8988T (cell line): ENCODE data around the gene PTPRO.
"Not testable (repeated sequence)": the region's sequence is repeated elsewhere in the genome, so short reads cannot be mapped to it uniquely, and the experiment has no call there.

Experiments used
- DNase-seq: peaks from one replicate; pipeline ENCODE4 v3.0.0; 2011

PTPRO gene

DNA sequence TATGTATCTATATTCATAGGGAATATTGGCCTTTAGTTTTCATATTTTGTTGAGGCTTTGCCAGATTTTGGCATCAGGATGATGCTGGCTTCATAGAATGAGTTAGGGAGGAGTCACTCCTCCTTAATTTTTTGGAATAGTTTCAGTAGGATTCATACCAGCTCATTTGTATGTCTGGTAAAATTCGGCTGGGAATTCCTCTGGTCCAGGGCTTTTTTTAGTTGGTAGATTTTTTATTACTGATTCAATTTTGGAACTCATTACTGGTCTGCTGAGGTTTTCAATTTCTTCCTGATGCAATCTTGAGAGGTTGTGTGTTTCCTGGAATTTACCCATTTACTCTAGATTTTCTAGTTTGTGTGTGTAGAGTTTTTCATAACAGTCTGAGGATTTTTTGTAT is 291.7 kb downstream of the PTPRO start:
- no peak for DNase-seq

- not testable (repeated sequence) for DNase-seq
Measured at GRCh38 chr12:15616495-15616894, 294.2 kb downstream of the PTPRO start.

GRCh38 chr12:15620741-15621539 is 298.6 kb downstream of the PTPRO start:
- DNase-seq, result no peak

DNA sequence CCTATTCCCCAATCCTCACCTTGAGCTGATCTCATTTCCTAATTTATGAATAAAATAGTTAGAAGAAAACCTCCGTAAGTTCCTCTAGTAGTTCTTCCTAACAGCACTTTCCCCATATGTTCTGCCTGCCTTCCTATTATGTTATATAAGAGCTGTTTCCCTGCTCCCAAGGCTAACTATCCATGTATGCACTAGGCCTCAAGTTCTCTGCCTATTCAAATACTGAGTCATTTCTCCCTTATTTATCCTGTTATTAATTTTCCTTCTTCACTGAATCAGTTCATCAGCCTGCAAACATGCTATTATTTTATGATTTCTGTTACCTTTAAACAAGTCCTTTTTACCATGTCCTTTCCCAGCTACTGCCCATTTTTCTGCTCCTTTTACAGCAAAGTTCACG is 302.8 kb downstream of the PTPRO start:
- DNase-seq, result no peak

DNA sequence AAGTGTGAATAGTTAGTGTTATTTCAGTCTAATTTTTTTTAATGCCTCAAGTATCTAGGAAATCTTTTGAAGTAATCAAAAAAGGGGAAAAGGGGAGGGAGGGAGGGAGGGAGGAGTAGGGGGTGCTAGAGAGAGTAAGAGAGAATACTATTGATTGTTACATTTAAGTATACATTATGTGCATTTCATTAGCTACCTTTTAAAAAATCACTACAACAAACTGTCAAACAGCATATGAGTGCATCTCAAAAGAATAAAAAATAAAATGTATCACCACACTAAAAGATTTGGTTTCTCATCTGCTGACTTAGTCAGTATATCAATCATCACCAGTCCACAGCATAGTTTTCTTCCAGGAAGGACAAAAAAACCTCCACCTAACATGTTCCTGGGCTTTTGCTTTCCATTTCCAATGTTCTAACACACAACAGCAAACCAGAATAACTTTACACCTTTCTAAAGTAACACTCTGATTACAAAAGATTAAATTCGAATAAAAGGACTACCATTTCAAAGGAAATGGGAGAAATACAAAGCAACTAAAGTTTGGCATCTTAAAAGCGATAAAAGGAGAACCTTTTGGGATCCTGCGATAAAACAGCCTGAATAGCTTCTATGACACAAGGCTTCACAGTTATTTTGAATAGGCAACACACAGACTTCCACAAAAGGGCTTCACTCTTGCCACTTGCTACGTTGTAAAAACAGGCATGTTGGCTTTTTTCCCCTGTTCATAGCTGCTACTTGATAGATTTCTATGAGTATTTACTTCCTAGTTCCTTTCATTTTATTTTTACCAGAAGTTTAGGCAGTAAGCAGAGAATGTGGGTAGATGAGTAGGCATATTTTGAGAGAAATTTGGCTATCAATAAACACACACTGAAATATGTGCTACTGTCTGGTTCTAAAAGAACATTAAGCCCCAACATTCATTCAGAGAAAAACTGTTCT is 306.0 kb downstream of the PTPRO start:
- DNase-seq, result no peak

- no peak for DNase-seq
Measured at GRCh38 chr12:15629108-15629507, 306.8 kb downstream of the PTPRO start.

- DNase-seq, result no peak
Measured at GRCh38 chr12:15629761-15630160, 307.5 kb downstream of the PTPRO start.

- DNase-seq, result no peak
Measured at GRCh38 chr12:15631007-15631715, 308.9 kb downstream of the PTPRO start.

GRCh38 chr12:15632708-15633107 is 310.4 kb downstream of the PTPRO start:
- no peak for DNase-seq

- no peak for DNase-seq
Measured at GRCh38 chr12:15633201-15633600, 310.9 kb downstream of the PTPRO start.

DNA sequence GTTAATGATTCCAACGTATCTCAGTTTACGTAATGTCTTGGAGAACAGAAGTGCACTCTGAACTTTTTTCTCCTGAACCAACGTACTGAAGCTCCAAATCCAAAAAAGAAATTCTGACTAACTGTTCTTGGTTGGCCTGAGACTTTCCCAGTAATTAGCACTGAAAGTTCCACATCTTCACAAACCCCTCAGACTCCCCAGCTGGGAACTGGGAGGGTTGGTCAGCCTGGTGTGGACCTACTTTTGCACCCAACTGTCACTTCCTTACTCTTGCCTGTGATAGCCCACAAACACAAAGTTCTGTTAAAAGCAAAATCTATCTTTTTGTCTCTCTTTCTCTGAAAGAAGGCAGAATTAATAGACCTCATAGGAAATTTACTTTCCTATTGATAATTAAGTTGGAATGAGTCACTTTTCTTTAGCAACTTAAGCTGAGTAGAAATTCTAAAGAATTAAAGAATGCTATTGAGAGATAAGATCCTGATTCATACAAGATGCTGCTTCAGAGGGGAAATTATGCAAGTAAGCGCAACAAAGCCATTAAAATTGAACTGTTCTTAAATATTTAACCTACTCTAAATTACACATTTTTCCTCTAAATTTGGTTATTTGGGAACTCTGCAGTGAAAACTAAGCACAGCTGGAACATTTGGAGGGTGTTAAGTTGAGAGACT is 311.8 kb downstream of the PTPRO start:
- DNase-seq, result no peak

DNA sequence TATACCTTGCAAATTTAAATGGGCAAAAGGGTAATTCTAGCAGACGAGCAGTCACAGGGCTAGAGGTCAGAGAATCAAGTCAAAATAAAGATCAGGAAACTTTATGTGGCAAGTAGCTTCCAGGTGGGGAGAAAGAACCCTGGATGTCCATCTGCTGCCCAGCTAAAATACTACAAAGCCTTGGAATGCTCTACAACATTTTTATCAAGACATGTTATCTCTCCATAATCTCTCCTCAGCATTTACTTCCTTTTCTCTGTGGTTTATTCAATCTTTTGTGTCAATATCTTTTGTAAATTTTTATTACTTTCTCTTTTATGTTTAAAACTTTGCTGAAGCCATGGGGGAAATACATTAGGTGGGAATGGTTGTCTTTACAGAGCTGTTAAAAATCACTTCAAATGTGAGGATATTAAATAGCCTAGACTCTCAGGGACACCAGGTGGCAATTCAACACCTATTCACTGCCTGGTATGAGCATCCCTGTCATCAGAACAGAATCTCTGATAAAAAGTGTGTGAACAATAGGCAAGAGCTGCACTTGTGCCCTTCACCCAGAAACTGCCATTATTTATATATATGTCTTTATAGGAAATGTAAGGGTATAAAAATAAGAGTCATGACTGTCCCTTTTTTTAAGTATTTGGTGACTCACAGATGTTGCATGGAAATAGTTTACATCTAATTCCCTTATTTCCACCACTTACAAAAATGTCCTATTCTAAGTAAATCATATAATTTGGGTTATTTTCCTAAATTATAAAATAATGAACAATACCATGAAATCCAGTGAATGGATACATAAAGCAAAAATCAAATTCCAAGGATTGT is 314.0 kb downstream of the PTPRO start:
- no peak for DNase-seq

DNA sequence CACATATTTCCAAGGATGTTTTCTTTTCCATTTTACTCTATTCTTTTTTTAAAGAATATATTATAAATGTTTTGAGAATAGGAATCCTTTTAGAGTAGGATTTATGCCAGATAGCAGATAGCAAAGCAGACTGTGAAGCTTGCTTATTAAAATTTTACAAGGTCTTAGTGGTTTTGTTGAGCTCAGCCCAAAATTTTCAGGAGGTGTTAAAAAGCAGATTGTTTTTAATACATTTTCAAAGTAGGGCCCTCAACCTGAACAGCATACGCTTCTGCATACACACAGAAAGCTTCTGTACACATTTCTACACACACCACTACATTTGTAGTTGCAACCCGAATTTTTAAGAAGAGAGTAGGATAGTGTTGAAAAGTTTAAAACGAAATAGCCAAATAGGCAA is 315.9 kb downstream of the PTPRO start:
- no peak for DNase-seq

- DNase-seq, result no peak
Measured at GRCh38 chr12:15644700-15645099, 322.4 kb downstream of the PTPRO start.

- DNase-seq, result no peak
Measured at GRCh38 chr12:15646581-15646980, 324.3 kb downstream of the PTPRO start.
